Gastrocnemius medialis (tissue), 4 donors: ENCODE data around the gene SMG6. TPM values are rescaled to one million over a fixed set of nuclear protein-coding genes. Genes with fewer than 3 reads are reported as not detected.

ENCODE experiments used
- ATAC-seq, 2 donors: fragments of 150-250 bp; one replicate each; pipeline ENCODE4 v1.9.1; 2016
- DNase-seq, 2 donors: peaks; one replicate each; pipeline ENCODE4 v3.0.0-alpha.2; 2019
- H3K27ac ChIP-seq, 4 donors: fragments of 200-600 bp; sonication (generic); 1 replicate in 1 of 4; 2 replicates in 3 of 4; pipeline ENCODE4 v1.5.1; 2016 to 2018; ENCODE audit warnings: mild to moderate bottlenecking in 2 of 4, moderate library complexity in 1 of 4
- H3K27me3 ChIP-seq, 3 donors: fragments of 200-600 bp; sonication (generic) in 2 of 3; 1 replicate in 1 of 3; 2 replicates in 2 of 3; pipeline versions ENCODE4 v1.5.1 to v1.6.0; 2016 to 2019; ENCODE audit warnings: mild to moderate bottlenecking in 1 of 3, moderate library complexity in 1 of 3
- H3K36me3 ChIP-seq, 2 donors: fragments of 200-600 bp; sonication (generic) in 1 of 2; one replicate each; pipeline ENCODE4 v1.5.1; 2017 to 2018
- H3K4me1 ChIP-seq, 2 donors: fragments of 200-600 bp; sonication (generic) in 1 of 2; one replicate each; pipeline ENCODE4 v1.5.1; 2016 to 2017; ENCODE audit warnings: mild to moderate bottlenecking in 2 of 2
- H3K4me3 ChIP-seq, 4 donors: fragments of 200-600 bp; sonication (generic) in 3 of 4; 1 replicate in 1 of 4; 2 replicates in 3 of 4; pipeline ENCODE4 v1.5.1; 2016 to 2019; ENCODE audit warnings: mild to moderate bottlenecking in 2 of 4
- H3K9me3 ChIP-seq, 3 donors: fragments of 200-600 bp; sonication (generic) in 2 of 3; 1 replicate in 1 of 3; 2 replicates in 2 of 3; pipeline ENCODE4 v1.5.1; 2016 to 2019
- POLR2A ChIP-seq, 2 donors: fragments of 450-650 bp; IDR thresholded peaks; one replicate each; pipeline ENCODE4 v1.6.1; 2017; ENCODE audit warnings: antibody characterized with exemption in 2 of 2, mild to moderate bottlenecking in 2 of 2, moderate library complexity in 2 of 2
- in situ Hi-C, 4 donors: fragments of 200-750 bp; cut with MboI; loops; one replicate each; pipeline versions ENCODE4 v1.15.0 to v1.8.0; 2017; ENCODE audit warnings: low sequenced_read_pairs in 4 of 4
- intact Hi-C: fragments of 100-400 bp; cut with DNase I; formaldehyde crosslinking; loops from one replicate; pipeline ENCODE4 v1.15.1; 2023; ENCODE audit warnings: low total_unique reads
- total RNA-seq, 4 donors: library from RNA; depleted of rRNA; stranded (reverse); fragments of >200 nt; gene quantifications; one replicate each; pipeline versions ENCODE4 v1.1.0 to v1.2.3, GENCODE V29; 2016
- TF ChIP-seq, protein P1 (sequence below), 5 experiments: fragments of 450-650 bp in 3 of 5; fragments of 200-600 bp in 2 of 5; sonication (generic) in 2 of 5; IDR thresholded peaks in 4 of 5; conservative IDR thresholded peaks in 1 of 5; 1 replicate in 4 of 5; 2 replicates in 1 of 5; pipeline ENCODE4 v1.5.1; 2016 to 2019; ENCODE audit warnings: antibody characterized with exemption in 5 of 5, mild to moderate bottlenecking in 3 of 5, moderate library complexity in 3 of 5

Gene SMG6
- total RNA-seq, 4 donors from 2014 or later: 20.5 to 27.8 (median 23.0) TPM

DNA sequence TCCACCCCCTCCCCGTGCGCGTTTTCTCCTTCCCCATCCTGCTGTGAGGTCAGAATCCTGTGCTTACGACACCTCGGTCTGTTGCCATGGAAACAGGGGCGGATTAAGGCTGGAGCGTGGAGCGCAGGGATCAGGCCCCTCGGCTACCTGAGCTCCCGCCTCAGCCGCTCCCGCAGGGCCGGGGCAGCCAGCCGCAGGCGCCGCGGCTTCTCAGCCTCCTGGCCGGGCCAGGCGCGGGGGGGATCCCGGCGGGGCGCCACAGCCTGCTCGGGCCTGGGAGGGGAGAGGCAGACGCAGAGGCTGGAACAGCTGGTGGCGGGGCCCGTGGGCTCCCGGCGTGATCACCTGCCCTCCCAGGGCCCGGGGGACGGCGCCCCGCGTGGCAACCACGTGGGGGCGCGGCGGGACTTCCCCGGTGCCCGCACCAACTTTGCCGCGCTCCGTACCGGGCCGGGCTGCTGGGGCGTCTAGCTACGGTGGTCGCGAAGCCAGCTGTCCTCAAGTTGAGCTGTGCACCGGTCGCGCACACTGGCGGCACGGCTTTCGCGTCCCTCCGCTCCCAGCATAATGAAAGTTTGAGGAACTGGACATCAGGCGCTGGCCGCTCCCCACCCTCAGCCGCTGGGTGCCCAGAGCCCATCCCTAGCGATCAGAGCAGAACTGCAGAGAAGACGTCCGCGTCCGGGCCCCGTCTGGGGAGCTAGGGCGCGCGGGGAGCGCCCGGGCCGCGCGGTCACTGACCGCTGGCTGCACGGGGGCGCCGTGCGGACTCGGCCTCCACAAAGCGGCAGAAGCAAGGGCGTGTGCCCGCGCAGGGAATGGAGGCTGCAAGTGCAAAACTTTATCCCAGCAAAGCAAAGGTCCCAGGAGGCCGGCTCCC, 279.7 kb downstream of the SMG6 start:
- peaks cover 12 to 21% of the 10 kb centered on the region in 2 donors for H3K4me1 ChIP-seq
- no peaks in the 10 kb centered on the region for H3K36me3 ChIP-seq
- DNase-seq: no peak
- peak overlapping the region; percentile 65 to 79 (median 74) for H3K27ac ChIP-seq
- TF ChIP-seq POLR2A (IDR thresholded peaks at IDR 0.05): no peak
- TF ChIP-seq, protein P1, sequence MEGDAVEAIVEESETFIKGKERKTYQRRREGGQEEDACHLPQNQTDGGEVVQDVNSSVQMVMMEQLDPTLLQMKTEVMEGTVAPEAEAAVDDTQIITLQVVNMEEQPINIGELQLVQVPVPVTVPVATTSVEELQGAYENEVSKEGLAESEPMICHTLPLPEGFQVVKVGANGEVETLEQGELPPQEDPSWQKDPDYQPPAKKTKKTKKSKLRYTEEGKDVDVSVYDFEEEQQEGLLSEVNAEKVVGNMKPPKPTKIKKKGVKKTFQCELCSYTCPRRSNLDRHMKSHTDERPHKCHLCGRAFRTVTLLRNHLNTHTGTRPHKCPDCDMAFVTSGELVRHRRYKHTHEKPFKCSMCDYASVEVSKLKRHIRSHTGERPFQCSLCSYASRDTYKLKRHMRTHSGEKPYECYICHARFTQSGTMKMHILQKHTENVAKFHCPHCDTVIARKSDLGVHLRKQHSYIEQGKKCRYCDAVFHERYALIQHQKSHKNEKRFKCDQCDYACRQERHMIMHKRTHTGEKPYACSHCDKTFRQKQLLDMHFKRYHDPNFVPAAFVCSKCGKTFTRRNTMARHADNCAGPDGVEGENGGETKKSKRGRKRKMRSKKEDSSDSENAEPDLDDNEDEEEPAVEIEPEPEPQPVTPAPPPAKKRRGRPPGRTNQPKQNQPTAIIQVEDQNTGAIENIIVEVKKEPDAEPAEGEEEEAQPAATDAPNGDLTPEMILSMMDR (IDR thresholded peaks at IDR 0.05 in 4 of 5, conservative IDR thresholded peaks at IDR 0.05 in 1 of 5): peak in 1 of 5 experiments; percentile 12
- H3K9me3 ChIP-seq: no peaks in the 10 kb centered on the region
- peak overlapping the region; percentile 60 to 75 (median 63) for H3K4me3 ChIP-seq
- H3K27me3 ChIP-seq: no peaks in the 10 kb centered on the region
- in situ Hi-C loops (loop anchor here in 2 of 4 donors (10.0 kb wide), 2 partner anchors 109 to 119 kb away; no protein-coding TSS in a partner anchor), intact Hi-C loops (no loop called here)
- peak; percentile 27 for ATAC-seq

- intact Hi-C loops (no loop called here), in situ Hi-C loops (loop anchor here in 2 of 4 donors (10.0 kb wide), 2 partner anchors 108 to 118 kb away; no protein-coding TSS in a partner anchor)
- DNase-seq (no peak), ATAC-seq (no peak)
- Histone ChIP-seq H3K27me3 (no peaks in the 10 kb centered on the region), H3K36me3 (no peaks in the 10 kb centered on the region), H3K4me1 (peaks cover 12 to 21% of the 10 kb centered on the region in 2 donors), H3K4me3 (peak overlapping the region in 1 of 4 donors; percentile 62), H3K9me3 (no peaks in the 10 kb centered on the region), H3K27ac (no peak overlapping the region)
- TF ChIP-seq, protein P1 (IDR thresholded peaks at IDR 0.05 in 4 of 5, conservative IDR thresholded peaks at IDR 0.05 in 1 of 5): no peak
- no peak for TF ChIP-seq POLR2A (IDR thresholded peaks at IDR 0.05)
These were observed 280.3 kb downstream of the SMG6 start for GRCh38 chr17:2023256-2023655.

GRCh38 chr17:2022647-2023240, 280.8 kb downstream of the SMG6 start:
- H3K27me3 ChIP-seq: no peaks in the 10 kb centered on the region
- ATAC-seq (no peak), DNase-seq (no peak)
- in situ Hi-C loops (loop anchor here in 2 of 4 donors (10.0 kb wide), 2 partner anchors 108 to 118 kb away; no protein-coding TSS in a partner anchor), intact Hi-C loops (no loop called here)
- H3K9me3 ChIP-seq: no peaks in the 10 kb centered on the region
- no peak overlapping the region for H3K27ac ChIP-seq
- H3K4me3 ChIP-seq: no peak overlapping the region
- H3K4me1 ChIP-seq: peaks cover 12 to 21% of the 10 kb centered on the region in 2 donors
- no peak for TF ChIP-seq POLR2A (IDR thresholded peaks at IDR 0.05)
- TF ChIP-seq, protein P1 (IDR thresholded peaks at IDR 0.05 in 4 of 5, conservative IDR thresholded peaks at IDR 0.05 in 1 of 5): no peak
- no peaks in the 10 kb centered on the region for H3K36me3 ChIP-seq

DNA sequence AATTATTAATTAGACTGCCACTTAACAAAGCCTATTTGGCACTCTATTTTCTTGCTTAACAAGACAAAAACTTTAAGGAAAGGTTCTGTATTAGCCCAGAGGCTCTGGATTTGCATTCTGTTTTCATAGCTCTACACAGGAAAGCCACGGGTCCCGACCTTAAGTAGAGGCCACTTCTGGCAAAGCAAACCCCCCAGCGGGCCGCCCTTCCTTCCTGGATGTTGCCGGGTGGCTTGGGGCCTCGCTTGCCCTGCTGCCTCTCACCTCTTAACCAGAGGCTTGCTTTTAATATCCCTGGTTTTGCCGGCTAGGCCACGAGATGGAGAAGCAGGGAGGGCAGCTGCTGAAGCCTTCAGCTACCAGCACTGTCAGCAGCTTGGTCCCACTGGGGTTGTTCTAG, 282.9 kb downstream of the SMG6 start:
- no peak for DNase-seq
- Histone ChIP-seq H3K36me3 (no peaks in the 10 kb centered on the region), H3K4me3 (no peak overlapping the region), H3K27me3 (no peaks in the 10 kb centered on the region), H3K4me1 (peaks cover 12 to 14% of the 10 kb centered on the region in 2 donors), H3K27ac (no peak overlapping the region), H3K9me3 (no peaks in the 10 kb centered on the region)
- ATAC-seq: no peak
- TF ChIP-seq, protein P1 (IDR thresholded peaks at IDR 0.05 in 4 of 5, conservative IDR thresholded peaks at IDR 0.05 in 1 of 5): no peak
- TF ChIP-seq POLR2A (IDR thresholded peaks at IDR 0.05): no peak
- in situ Hi-C loops (loop anchor here in 2 of 4 donors (10.0 kb wide), 2 partner anchors 106 to 116 kb away; no protein-coding TSS in a partner anchor), intact Hi-C loops (no loop called here)
